Small intestine (tissue), 7 donors: ENCODE results near the gene NXPH3. TPM values are rescaled to one million over a fixed set of nuclear protein-coding genes. Genes with fewer than 3 reads are reported as not detected.

Source experiments
- DNase-seq, 2 donors: peaks; one replicate each; pipeline versions ENCODE4 v3.0.0 to v3.0.0-alpha.2; 2013
- FAIRE-seq: peaks from 2 replicates; lab custom pipeline; 2012; peaks lifted over from hg19 to GRCh38; lab: Jason Lieb, UNC
- H3K27ac ChIP-seq, 3 donors: one replicate each; pipeline ENCODE4 v1.5.1; 2013; ENCODE audit warnings: low read length in 2 of 3, mild to moderate bottlenecking in 2 of 3, control low read depth in 1 of 3, inconsistent platforms in 1 of 3, low read depth in 1 of 3, moderate library complexity in 1 of 3
- H3K27me3 ChIP-seq, 3 donors: one replicate each; pipeline ENCODE4 v1.6.1; 2013; ENCODE audit warnings: low read length in 3 of 3, inconsistent platforms in 1 of 3; ENCODE audit not compliant: control insufficient read depth in 3 of 3, insufficient read depth in 3 of 3
- H3K36me3 ChIP-seq, 3 donors: one replicate each; pipeline ENCODE4 v1.6.1; 2013; ENCODE audit warnings: low read length in 3 of 3, inconsistent platforms in 1 of 3, low read depth in 1 of 3, mild to moderate bottlenecking in 1 of 3, moderate library complexity in 1 of 3; ENCODE audit not compliant: control insufficient read depth in 3 of 3, insufficient read depth in 2 of 3
- H3K4me1 ChIP-seq, 3 donors: one replicate each; pipeline ENCODE4 v1.6.1; 2013; ENCODE audit warnings: low read length in 2 of 3, inconsistent platforms in 1 of 3, low read depth in 1 of 3, mild to moderate bottlenecking in 1 of 3, moderate library complexity in 1 of 3; ENCODE audit not compliant: control insufficient read depth in 3 of 3, insufficient read depth in 2 of 3
- H3K4me3 ChIP-seq, 3 donors: one replicate each; pipeline ENCODE4 v1.5.1; 2013; ENCODE audit warnings: low read length in 3 of 3, control low read depth in 1 of 3, inconsistent platforms in 1 of 3, low read depth in 1 of 3, mild to moderate bottlenecking in 1 of 3, moderate library complexity in 1 of 3
- H3K9me3 ChIP-seq, 2 donors: one replicate each; pipeline ENCODE4 v1.6.1; 2013; ENCODE audit warnings: low read depth in 1 of 2, low read length in 1 of 2; ENCODE audit not compliant: control insufficient read depth in 2 of 2, insufficient read depth in 1 of 2
- WGBS, 3 donors: extraction: QIAGEN DNeasy Blood & Tissue Kit; methylation state at CpG; one replicate each; pipeline ENCODE4 v1.1.7; 2013; 5-methylcytosine and 5-hydroxymethylcytosine counted together
- polyA plus RNA-seq, 4 donors: library from polyadenylated mRNA; stranded (reverse) in 3 of 4; unstranded in 1 of 4; fragments of 200-250 nt in 3 of 4; fragments of 120-200 nt in 1 of 4; gene quantifications; one replicate each; pipeline versions ENCODE4 v1.2.1 to v1.2.3, GENCODE V29; 2013
- donor health status: healthy with polysubstance abuse.
- donor health status: control.
- donor health status: control.
- donor health status: Bipolar disorder and iron deficiency.
- donor health status: healthy.

The NXPH3 gene
- polyA plus RNA-seq, 4 donors: 0.31 to 2.3 TPM; not detected in 2

DNA sequence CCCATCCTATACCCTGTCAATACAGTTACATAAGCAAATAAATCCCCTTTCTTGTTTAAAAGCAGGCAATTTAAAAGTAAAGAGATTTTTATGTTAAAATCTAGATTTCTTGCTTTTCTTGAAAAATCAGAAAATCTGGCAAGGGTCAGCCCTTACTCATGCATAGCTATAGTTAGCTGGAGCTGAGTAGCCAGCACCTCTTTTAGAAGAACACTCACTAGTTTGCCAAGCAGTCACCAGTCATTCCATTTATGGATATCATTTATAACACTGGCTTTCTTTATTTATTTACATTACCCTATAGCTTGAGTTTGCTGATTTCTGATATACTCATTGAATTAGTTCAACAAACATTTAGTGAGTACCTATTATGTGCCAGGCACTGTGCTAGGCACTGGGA lies 45.7 kb downstream of the NXPH3 start:
- peaks cover 6 to 25% (median 23%) of the 10 kb centered on the region in 3 donors for H3K36me3 ChIP-seq
- FAIRE-seq: no peak
- peaks cover 0 to 6% (median 3%) of the 10 kb centered on the region in 3 donors for H3K4me1 ChIP-seq
- no peak overlapping the region for H3K27ac ChIP-seq
- no peak overlapping the region for H3K4me3 ChIP-seq
- no peak for DNase-seq
- H3K27me3 ChIP-seq: no peaks in the 10 kb centered on the region
- no peaks in the 10 kb centered on the region for H3K9me3 ChIP-seq

DNA sequence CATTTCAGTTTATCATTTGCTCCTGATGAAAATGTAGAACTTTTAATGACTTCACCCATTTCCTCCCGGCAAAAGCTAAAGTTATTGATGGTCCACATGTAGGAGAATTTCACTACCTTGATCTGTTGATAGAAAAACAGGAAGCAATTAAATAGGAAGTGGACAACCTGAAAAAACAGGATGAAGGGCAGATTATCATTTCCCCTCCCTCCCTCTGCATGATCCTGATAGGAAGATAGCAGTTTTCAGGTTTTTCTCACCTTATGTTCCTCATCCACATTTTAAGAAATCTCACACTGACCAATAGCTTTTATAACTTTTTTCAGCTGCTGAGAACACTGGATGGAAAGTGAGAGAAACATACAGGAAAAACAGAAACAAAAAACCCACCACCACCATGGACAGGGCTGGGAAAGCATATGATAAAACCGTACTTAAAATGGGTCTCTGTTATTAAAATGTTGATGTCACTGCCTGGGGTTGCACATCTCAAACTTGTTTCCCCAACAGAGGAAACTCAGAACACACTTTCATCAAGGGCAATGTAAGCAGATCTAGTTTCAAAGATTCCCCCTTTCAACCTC lies 46.4 kb downstream of the NXPH3 start:
- Histone ChIP-seq H3K9me3 (no peaks in the 10 kb centered on the region), H3K27ac (no peak overlapping the region), H3K36me3 (peaks cover 6 to 20% (median 20%) of the 10 kb centered on the region in 3 donors), H3K27me3 (no peaks in the 10 kb centered on the region), H3K4me1 (peaks cover 0 to 6% (median 0%) of the 10 kb centered on the region in 3 donors), H3K4me3 (no peak overlapping the region)
- DNase-seq: no peak
- no peak for FAIRE-seq
- 68 to 87% (median 82%) methylated on average over 2 of the region's 2 CpGs for WGBS, 3 donors

- no peak for FAIRE-seq
- Histone ChIP-seq H3K4me3 (no peak overlapping the region), H3K27ac (no peak overlapping the region), H3K27me3 (no peaks in the 10 kb centered on the region), H3K36me3 (peaks cover 3 to 14% (median 11%) of the 10 kb centered on the region in 3 donors), H3K9me3 (no peaks in the 10 kb centered on the region), H3K4me1 (no peaks in the 10 kb centered on the region)
- WGBS, 3 donors: 75 to 91% (median 88%) methylated on average over 3 of the region's 3 CpGs
- DNase-seq: no peak
These were observed 49.2 kb downstream of the NXPH3 start for GRCh38 chr17:49624896-49625295.

DNA sequence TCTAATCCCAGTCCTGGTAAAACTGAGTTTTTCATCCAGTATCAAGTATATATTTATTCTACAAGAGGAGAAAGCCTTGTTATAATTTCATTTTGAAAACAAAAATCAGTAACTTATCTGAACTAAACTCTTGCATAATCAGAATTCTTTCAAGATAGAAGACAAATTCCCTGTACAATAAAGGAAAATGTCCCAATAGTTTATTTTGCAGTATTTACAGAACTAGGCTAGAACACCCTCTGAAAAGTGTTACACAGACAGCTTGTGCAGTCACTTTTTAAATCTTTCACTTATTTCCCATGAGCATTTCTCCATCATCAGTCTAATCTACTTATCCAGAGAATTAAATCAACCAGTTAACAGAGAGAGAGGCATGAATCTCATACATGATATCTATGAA lies 53.8 kb downstream of the NXPH3 start:
- H3K36me3 ChIP-seq: peaks cover 0 to 7% (median 0%) of the 10 kb centered on the region in 3 donors
- H3K27me3 ChIP-seq: no peaks in the 10 kb centered on the region
- DNase-seq (no peak), FAIRE-seq (no peak)
- H3K4me1 ChIP-seq: peaks cover 0 to 7% (median 3%) of the 10 kb centered on the region in 3 donors
- H3K9me3 ChIP-seq: no peaks in the 10 kb centered on the region
- H3K4me3 ChIP-seq: no peak overlapping the region
- no peak overlapping the region for H3K27ac ChIP-seq

DNA sequence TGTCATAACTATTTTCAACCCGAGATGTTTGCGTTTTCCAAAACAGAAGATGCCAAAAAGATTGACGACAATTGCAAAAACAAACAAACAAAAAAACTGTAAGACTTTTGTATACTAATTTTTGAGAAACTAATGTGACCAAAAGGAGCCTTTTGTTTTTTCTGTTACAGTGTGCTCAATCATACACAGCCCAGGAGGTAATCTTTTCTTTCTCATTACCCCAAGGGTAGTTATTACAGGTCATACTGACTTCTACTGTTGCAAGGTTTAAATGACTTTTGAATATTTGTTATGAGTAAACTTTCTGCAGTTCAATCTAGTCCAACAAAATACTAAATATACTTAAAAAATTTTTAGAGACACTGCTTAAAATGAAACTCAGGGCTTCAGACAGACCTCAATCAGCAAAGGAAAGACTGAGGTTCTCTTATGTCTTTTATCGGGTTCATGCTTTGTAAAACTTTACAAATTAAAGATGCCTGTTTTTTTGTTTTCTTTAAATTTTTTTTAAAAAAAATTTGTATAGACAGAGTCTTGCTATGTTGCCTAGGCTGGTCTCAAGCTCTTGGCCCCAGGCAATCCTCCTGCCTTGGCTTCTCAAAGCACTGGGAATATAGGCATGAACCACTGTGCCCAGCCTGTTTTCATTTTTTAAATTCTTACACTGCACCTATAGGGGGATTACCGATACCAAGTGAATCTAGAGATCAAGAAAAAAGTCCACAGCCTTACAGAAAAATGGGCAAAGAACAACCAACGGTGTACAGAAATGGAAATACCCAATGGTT lies 54.6 kb downstream of the NXPH3 start:
- H3K4me1 ChIP-seq: peaks cover 0 to 7% (median 3%) of the 10 kb centered on the region in 3 donors
- WGBS, 3 donors: 76 to 95% (median 87%) methylated on average over 6 of the region's 6 CpGs
- no peaks in the 10 kb centered on the region for H3K27me3 ChIP-seq
- no peaks in the 10 kb centered on the region for H3K9me3 ChIP-seq
- FAIRE-seq (no peak), DNase-seq (no peak)
- H3K36me3 ChIP-seq: peaks cover 0 to 3% (median 0%) of the 10 kb centered on the region in 3 donors
- H3K27ac ChIP-seq: no peak overlapping the region
- no peak overlapping the region for H3K4me3 ChIP-seq

GRCh38 chr17:49631496-49631895 lies 55.8 kb downstream of the NXPH3 start:
- H3K27me3 ChIP-seq: no peaks in the 10 kb centered on the region
- H3K4me1 ChIP-seq: peaks cover 0 to 7% (median 3%) of the 10 kb centered on the region in 3 donors
- DNase-seq (no peak), FAIRE-seq (no peak)
- H3K27ac ChIP-seq: no peak overlapping the region
- 97 to 100% (median 100%) methylated on average over 1 of the region's 1 CpG for WGBS, 3 donors
- H3K9me3 ChIP-seq: no peaks in the 10 kb centered on the region
- H3K36me3 ChIP-seq: peaks cover 0 to under 1% (median 0%) of the 10 kb centered on the region in 3 donors
- no peak overlapping the region for H3K4me3 ChIP-seq

Other genes with a start within 250 kb of the NXPH3 start
- 10 to 100 TPM in 3 of 4 donors, 1 to 10 TPM in 1; 8.6 to 27.3 (median 17.6) TPM for gene ZNF652, start 213.6 kb upstream of the NXPH3 start, polyA plus RNA-seq
- gene PHB1, start 161.0 kb upstream of the NXPH3 start, polyA plus RNA-seq: 100 to 1,000 TPM; 108 to 301 (median 134) TPM
- 10 to 100 TPM in 1 of 4 donors, 1 to 10 TPM in 1, under 1 TPM in 1, not detected in 1; 0.54 to 22.8 (median 2.8) TPM for gene NGFR, start 80.6 kb upstream of the NXPH3 start, polyA plus RNA-seq
- 10 to 100 TPM; 35.7 to 51.2 (median 39.0) TPM for gene SPOP, start 102.2 kb downstream of the NXPH3 start, polyA plus RNA-seq
- 100 to 1,000 TPM in 1 of 4 donors, 10 to 100 TPM in 3; 54.4 to 108 (median 84.0) TPM for gene SLC35B1, start 132.1 kb downstream of the NXPH3 start, polyA plus RNA-seq
- 1 to 10 TPM; 2.9 to 9.4 (median 7.2) TPM for gene FAM117A, start 188.3 kb downstream of the NXPH3 start, polyA plus RNA-seq
- gene KAT7, start 212.8 kb downstream of the NXPH3 start, polyA plus RNA-seq: 10 to 100 TPM in 2 of 4 donors, 1 to 10 TPM in 2; 5.7 to 31.4 (median 9.2) TPM